Left forelimb (tissue), 1 donor: ENCODE measurements around the gene CYP11A1.

Source experiments
- DNase-seq: peaks from one replicate; pipeline ENCODE4 v3.0.0-alpha.2; 2018; ENCODE audit warnings: low spot score

The CYP11A1 gene

DNA sequence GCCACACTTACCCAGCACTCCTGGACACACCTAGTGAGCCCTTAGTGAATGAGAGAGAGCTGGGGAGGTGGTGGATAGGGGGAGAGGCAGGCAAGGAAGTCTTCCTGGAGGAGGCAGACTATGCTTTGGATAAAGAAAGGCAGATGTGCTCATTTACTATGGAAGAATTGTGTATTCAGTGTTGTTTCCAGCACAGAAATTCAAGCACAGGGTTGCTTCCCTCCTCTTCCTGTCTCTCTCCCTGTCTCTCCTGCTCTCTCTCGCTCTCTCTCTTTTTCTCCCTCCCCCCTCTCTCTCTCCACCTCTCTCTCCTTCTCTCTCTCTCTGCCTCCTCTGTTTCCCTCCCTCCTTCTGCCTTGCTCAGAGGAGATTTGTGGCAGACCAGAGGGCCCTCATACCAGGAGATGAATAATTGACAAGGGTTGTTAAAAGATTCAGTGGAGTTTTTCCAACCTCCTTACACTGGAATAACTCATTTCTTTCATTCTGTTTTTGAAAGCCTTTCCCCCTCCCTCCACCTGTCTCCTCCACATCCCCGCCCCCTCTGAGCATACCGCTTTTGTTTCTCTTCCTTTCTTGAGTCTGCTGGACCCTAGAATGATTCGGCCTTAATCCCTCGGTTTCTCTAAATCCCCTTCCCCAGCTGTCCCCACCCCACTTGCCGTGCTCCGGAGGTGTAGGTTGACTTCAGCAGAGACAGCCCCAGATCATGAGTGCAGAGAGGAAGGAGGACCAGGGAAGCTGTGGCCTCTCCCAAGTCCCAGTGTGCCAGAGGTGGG lies 65.7 kb downstream of the CYP11A1 start:
- DNase-seq: no peak

DNA sequence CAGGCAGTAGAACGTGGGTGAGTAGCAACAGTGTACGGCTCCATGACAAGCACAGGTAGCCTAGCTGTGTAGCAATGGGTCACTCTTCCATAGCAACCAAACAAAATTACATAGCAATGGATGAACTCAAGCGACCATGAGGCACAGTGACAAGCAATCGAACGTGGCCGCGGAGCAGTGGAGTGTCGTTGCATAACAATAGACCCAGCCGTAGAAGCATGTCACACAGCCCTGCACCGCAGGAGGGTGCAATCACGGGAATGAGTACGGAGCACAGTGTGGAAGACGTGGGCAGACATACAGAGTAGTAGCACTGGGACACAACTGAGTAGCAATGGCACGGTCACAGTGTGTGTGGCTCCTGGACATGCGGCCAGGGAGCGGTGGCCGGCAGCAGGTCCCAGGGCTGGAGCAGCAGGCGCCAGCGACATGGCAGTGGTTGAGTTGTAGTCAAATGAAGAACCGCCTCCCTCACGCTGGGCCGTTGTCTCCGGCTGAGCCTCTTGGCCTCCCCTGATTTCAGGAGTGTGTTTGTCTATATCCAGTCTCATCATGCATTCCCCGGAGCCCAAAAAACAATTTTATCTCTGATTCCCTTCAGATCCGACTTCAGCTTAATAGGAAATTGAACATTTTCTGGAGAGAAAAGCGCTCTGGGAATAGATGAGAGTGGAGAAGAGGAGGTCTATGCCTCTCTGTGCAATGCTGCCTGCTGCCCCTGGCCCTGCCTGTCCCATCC lies 67.2 kb downstream of the CYP11A1 start:
- no peak for DNase-seq

DNA sequence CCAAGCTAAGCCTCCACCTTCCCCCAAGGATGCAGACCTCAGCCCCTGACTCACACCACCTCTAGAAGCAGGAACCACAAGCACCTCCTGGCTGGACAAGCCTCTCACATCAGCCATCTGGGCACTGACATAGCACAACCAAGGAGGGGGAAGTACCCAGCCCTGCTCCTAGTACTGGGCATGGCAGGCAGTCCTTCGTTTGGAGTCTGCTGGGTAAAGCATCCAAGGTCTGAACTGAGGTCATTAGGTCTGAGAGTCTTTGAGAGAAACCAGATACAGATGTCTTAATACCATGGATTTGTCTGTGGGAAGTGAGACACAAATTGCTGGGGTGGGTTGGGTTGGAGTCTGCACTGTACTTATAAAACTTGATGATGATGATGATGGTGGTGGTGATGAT lies 69.6 kb downstream of the CYP11A1 start:
- no peak for DNase-seq

GRCh38 chr15:74295800-74296199 lies 71.6 kb downstream of the CYP11A1 start:
- DNase-seq: no peak

GRCh38 chr15:74294010-74294409 lies 73.4 kb downstream of the CYP11A1 start:
- no peak for DNase-seq

DNA sequence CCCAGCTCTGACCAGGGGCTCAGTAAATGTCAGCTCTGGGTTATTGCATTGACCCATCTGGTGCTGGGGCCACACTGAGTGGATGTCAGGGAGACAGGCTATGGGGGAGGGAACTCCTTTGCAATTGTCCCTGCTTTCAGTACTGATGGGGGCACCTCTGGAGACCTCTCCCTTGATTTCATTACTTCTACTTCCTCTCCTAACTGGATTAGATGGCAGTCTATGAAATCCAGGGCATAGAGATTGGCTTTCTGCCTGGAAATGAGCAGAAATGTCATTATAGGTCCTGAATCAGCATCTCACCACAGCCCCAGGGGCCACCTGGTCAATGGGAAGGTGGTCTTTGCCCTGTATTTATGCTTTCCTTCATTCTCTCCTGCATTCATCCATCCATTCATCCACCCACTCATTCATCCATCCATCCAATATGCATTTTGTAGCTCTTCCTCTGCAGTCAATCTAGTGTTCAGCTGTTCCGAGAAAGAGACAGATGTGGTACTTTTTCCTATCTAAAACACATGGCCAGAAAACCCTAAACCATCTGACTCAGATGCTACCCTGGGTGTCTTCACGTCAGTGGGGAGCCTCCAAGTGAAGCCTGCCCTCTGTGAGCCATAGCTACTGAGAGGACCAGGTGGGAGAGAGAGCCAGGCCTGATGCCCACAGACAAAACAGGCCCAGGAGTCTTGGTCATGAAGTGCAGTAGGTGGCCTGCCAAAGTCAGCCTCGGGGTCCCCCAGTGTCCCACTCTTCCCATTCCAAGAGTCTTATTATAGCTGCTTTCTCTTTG lies 74.2 kb downstream of the CYP11A1 start:
- no peak for DNase-seq

DNA sequence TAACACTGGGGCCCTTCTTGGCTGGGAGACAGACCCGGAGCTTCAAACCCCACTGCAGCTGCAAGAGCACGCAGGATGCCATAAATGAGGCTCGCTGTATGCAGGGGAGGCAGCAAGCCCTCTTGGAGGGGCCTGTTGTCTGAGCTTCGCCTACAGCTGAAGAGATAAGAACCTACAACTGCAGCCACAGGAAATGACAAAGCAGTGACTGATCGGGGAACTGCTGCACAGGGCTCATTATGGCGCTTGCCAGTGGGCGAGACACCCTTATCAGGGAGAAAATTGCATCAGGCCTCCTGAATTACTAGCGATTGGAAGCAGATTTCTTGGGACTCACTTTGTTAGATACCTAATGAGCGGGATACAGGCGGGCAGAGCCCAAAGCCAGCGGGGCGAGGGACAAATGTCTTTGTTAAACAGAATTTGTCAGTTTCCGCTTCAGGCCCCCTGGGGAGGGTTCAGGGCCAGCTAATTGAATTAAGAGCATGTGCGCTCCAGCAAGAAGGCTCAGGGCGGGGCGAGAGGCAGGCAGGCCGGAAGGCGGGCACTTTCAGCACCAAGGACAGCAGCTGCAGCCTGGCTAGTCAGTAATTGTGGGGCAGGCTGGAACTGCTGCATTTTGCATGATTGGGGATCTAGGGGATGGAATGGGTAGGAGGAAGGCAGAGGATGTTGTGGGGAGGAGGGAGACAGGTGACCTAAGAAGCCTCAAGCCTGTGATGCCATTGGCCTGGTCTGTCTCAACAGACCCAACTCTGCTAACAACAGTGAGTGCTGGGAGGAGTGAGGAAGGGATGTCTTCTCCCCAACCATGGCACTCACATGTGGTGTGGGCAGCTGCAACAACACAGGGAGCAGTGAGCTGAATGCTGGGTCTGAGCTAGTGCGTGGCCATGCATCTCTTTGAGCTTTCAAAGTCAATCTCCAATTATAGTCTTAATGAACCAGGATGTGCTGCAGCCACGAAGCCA lies 76.1 kb downstream of the CYP11A1 start:
- peak; percentile 88 for DNase-seq

GRCh38 chr15:74290645-74291044 lies 76.8 kb downstream of the CYP11A1 start:
- DNase-seq: no peak

DNA sequence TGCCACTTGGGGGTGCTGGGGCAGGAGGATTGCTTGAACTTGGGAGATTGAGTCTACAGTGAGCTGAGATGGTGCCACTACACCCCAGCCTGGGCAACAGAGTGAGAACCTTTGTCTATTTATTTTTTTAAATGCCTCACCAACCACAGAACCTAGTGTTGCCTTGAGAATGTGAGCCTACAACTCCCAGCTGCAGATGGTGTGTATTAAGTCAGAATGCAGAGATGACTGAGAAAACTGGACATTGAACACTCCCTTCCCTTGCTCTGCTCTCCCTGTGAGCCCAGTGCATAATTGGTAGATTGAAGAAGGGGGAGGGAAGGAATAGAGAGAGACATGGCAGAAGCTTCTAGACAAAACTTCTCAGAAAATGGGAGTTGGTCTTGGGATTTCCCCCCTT lies 77.8 kb downstream of the CYP11A1 start:
- DNase-seq: no peak
